Type B pancreatic cell (in vitro differentiated cells): ENCODE measurements around the gene FAM120B. TPM values are rescaled to one million over a fixed set of nuclear protein-coding genes. Genes with fewer than 3 reads are reported as not detected.
"Not testable (repeated sequence)": the region's sequence is repeated elsewhere in the genome, so short reads cannot be mapped to it uniquely, and the experiment has no call there.

ENCODE experiments used
- DNase-seq: peaks from one replicate; pipeline ENCODE4 v3.0.0; 2021; ENCODE audit warnings: mixed read lengths; ENCODE audit not compliant: unreplicated experiment; ENCODE audit errors: extremely low spot score
- H3K27ac Mint-ChIP-seq: 2 replicates; pipeline ENCODE4 v1.8.0; 2021; ENCODE audit warnings: mild to moderate bottlenecking, mixed read lengths
- H3K27me3 Mint-ChIP-seq: 2 replicates; pipeline ENCODE4 v1.8.0; 2021; ENCODE audit warnings: mixed read lengths
- H3K36me3 Mint-ChIP-seq: 2 replicates; pipeline ENCODE4 v1.8.0; 2021; ENCODE audit warnings: mixed read lengths
- H3K4me1 Mint-ChIP-seq: one replicate; pipeline ENCODE4 v1.8.0; 2021; ENCODE audit warnings: mixed read lengths; ENCODE audit not compliant: unreplicated experiment
- H3K4me3 Mint-ChIP-seq: 2 replicates; pipeline ENCODE4 v1.8.0; 2021; ENCODE audit warnings: mild to moderate bottlenecking, mixed read lengths
- H3K9me3 Mint-ChIP-seq: 2 replicates; pipeline ENCODE4 v1.8.0; 2021; ENCODE audit warnings: mixed read lengths
- total RNA-seq: library from RNA; stranded (reverse); gene quantifications from 2 replicates; pipeline ENCODE4 v1.2.1, GENCODE V29; 2021; ENCODE audit warnings: low replicate concordance
- TF ChIP-seq, protein P1 (sequence below): fragments of 200-600 bp; sonication (generic); conservative IDR thresholded peaks from 2 replicates; pipeline ENCODE4 v1.5.0; 2021; ENCODE audit warnings: antibody characterized with exemption, mild to moderate bottlenecking

Gene FAM120B
- total RNA-seq, 1 donor from 2014 or later = 40.5 TPM

GRCh38 chr6:170344631-170345576, 38.3 kb downstream of the FAM120B start:
- DNase-seq = no peak
- Mint-ChIP-seq H3K36me3 (peaks cover 54% of the 10 kb centered on the region), H3K4me3 (peak overlapping the region; percentile 2), H3K27me3 (no peaks in the 10 kb centered on the region), H3K9me3 (peaks cover 8% of the 10 kb centered on the region), H3K27ac (peak overlapping the region; percentile 10), H3K4me1 (peaks cover 16% of the 10 kb centered on the region)
- TF ChIP-seq, protein P1, sequence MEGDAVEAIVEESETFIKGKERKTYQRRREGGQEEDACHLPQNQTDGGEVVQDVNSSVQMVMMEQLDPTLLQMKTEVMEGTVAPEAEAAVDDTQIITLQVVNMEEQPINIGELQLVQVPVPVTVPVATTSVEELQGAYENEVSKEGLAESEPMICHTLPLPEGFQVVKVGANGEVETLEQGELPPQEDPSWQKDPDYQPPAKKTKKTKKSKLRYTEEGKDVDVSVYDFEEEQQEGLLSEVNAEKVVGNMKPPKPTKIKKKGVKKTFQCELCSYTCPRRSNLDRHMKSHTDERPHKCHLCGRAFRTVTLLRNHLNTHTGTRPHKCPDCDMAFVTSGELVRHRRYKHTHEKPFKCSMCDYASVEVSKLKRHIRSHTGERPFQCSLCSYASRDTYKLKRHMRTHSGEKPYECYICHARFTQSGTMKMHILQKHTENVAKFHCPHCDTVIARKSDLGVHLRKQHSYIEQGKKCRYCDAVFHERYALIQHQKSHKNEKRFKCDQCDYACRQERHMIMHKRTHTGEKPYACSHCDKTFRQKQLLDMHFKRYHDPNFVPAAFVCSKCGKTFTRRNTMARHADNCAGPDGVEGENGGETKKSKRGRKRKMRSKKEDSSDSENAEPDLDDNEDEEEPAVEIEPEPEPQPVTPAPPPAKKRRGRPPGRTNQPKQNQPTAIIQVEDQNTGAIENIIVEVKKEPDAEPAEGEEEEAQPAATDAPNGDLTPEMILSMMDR = no peak

DNA sequence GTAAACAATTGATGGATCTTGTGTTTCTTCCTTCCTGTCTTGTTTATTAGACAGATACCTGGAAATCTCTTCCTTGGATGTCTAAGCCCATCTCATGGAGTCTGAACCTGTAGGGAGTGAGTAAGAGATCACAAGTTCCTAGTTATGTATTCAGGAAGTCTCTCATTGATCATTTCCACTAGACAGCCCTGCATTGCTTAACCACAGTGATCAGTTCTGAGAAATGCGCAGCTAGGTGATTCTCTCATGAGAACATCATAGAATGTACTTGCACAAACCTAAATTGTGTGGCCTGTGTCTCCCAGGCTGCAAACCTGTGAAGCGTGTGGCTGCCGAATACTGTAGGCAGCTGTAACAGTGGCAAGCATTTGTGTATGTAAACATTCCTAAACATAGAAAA, 39.1 kb downstream of the FAM120B start:
- no peak overlapping the region for H3K4me3 Mint-ChIP-seq
- H3K27ac Mint-ChIP-seq = peak overlapping the region; percentile 10
- TF ChIP-seq, protein P1 = no peak
- no peak for DNase-seq
- H3K4me1 Mint-ChIP-seq = peaks cover 13% of the 10 kb centered on the region
- H3K9me3 Mint-ChIP-seq = peaks cover 4% of the 10 kb centered on the region
- H3K36me3 Mint-ChIP-seq = peaks cover 53% of the 10 kb centered on the region
- H3K27me3 Mint-ChIP-seq = no peaks in the 10 kb centered on the region

- TF ChIP-seq, protein P1 = no peak
- no peak for DNase-seq
- H3K4me1 Mint-ChIP-seq = peaks cover 13% of the 10 kb centered on the region
- no peaks in the 10 kb centered on the region for H3K27me3 Mint-ChIP-seq
- peaks cover 12% of the 10 kb centered on the region for H3K9me3 Mint-ChIP-seq
- peak overlapping the region; percentile 48 for H3K27ac Mint-ChIP-seq
- peaks cover 63% of the 10 kb centered on the region for H3K36me3 Mint-ChIP-seq
- no peak overlapping the region for H3K4me3 Mint-ChIP-seq
Measured at GRCh38 chr6:170346649-170347048, 40.1 kb downstream of the FAM120B start.

GRCh38 chr6:170347091-170347490, 40.5 kb downstream of the FAM120B start:
- Mint-ChIP-seq H3K9me3 (peaks cover 15% of the 10 kb centered on the region), H3K4me3 (no peak overlapping the region), H3K27ac (peak overlapping the region; percentile 48), H3K27me3 (no peaks in the 10 kb centered on the region), H3K36me3 (peaks cover 65% of the 10 kb centered on the region), H3K4me1 (peaks cover 13% of the 10 kb centered on the region)
- DNase-seq = no peak
- TF ChIP-seq, protein P1 = no peak

GRCh38 chr6:170347975-170348374, 41.4 kb downstream of the FAM120B start:
- peaks cover 13% of the 10 kb centered on the region for H3K4me1 Mint-ChIP-seq
- DNase-seq = no peak
- peak overlapping the region; percentile 82 for H3K27ac Mint-ChIP-seq
- peaks cover 24% of the 10 kb centered on the region for H3K9me3 Mint-ChIP-seq
- TF ChIP-seq, protein P1 = no peak
- H3K4me3 Mint-ChIP-seq = peak overlapping the region; percentile 5
- no peaks in the 10 kb centered on the region for H3K27me3 Mint-ChIP-seq
- peaks cover 68% of the 10 kb centered on the region for H3K36me3 Mint-ChIP-seq

GRCh38 chr6:170351456-170351855, 44.9 kb downstream of the FAM120B start:
- peaks cover 28% of the 10 kb centered on the region for H3K9me3 Mint-ChIP-seq
- H3K36me3 Mint-ChIP-seq = peaks cover 63% of the 10 kb centered on the region
- H3K27me3 Mint-ChIP-seq, DNase-seq, H3K27ac Mint-ChIP-seq, H3K4me3 Mint-ChIP-seq, H3K4me1 Mint-ChIP-seq: not testable (repeated sequence)

DNA sequence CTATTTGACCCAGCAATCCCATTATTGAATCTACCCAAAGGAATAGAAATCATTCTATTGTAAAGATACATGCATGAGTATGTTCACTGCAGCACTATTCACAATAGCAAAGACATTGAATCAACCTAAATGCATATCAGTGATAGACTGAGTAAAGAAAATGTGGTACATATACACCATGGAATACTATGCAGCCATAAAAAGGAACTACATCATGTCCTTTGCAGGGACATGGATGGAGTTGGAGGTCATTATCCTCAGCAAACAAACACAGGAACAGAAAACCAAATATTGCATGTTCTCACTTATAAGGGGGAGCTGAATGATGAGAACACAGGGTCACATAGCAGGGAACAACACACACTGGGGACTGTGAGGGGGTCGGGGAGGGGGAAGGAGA, 48.6 kb downstream of the FAM120B start:
- H3K4me1 Mint-ChIP-seq, H3K27me3 Mint-ChIP-seq, H3K4me3 Mint-ChIP-seq, DNase-seq, H3K27ac Mint-ChIP-seq: not testable (repeated sequence)
- Mint-ChIP-seq H3K36me3 (peaks cover 56% of the 10 kb centered on the region), H3K9me3 (peaks cover 24% of the 10 kb centered on the region)
